ENCODE data around the gene FRAS1.
"Not testable (repeated sequence)": the region's sequence is repeated elsewhere in the genome, so short reads cannot be mapped to it uniquely, and the experiment has no call there.

FRAS1 gene

GRCh38 chr4:78199984-78200383 lies 142.9 kb downstream of the FRAS1 start:
- no peaks in the 10 kb centered on the region for H3K4me1 Mint-ChIP-seq
- H3K27ac Mint-ChIP-seq = no peak overlapping the region
- no peak overlapping the region for H3K4me3 Mint-ChIP-seq
- DNase-seq (ENCODE audit: low spot score in 2 of 2) (no peak), ATAC-seq (no peak)
- H3K36me3 Mint-ChIP-seq = no peaks in the 10 kb centered on the region
- H3K9me3 Mint-ChIP-seq = no peaks in the 10 kb centered on the region

GRCh38 chr4:78200949-78201348 lies 143.8 kb downstream of the FRAS1 start:
- Mint-ChIP-seq H3K9me3 (no peaks in the 10 kb centered on the region), H3K27ac (no peak overlapping the region), H3K4me3 (no peak overlapping the region), H3K36me3 (no peaks in the 10 kb centered on the region), H3K4me1 (no peaks in the 10 kb centered on the region)
- no peak for DNase-seq (ENCODE audit: low spot score in 2 of 2)
- ATAC-seq = no peak

GRCh38 chr4:78204176-78204575 lies 147.1 kb downstream of the FRAS1 start:
- H3K4me1 Mint-ChIP-seq = no peaks in the 10 kb centered on the region
- ATAC-seq (no peak), DNase-seq (ENCODE audit: low spot score in 2 of 2) (no peak)
- no peaks in the 10 kb centered on the region for H3K9me3 Mint-ChIP-seq
- no peak overlapping the region for H3K27ac Mint-ChIP-seq
- H3K36me3 Mint-ChIP-seq = no peaks in the 10 kb centered on the region
- H3K4me3 Mint-ChIP-seq = no peak overlapping the region

GRCh38 chr4:78205591-78205990 lies 148.5 kb downstream of the FRAS1 start:
- H3K9me3 Mint-ChIP-seq = no peaks in the 10 kb centered on the region
- no peak overlapping the region for H3K27ac Mint-ChIP-seq
- no peak for ATAC-seq
- no peaks in the 10 kb centered on the region for H3K4me1 Mint-ChIP-seq
- no peak for DNase-seq (ENCODE audit: low spot score in 2 of 2)
- H3K4me3 Mint-ChIP-seq = no peak overlapping the region
- H3K36me3 Mint-ChIP-seq = no peaks in the 10 kb centered on the region

GRCh38 chr4:78207541-78207940 lies 150.4 kb downstream of the FRAS1 start:
- Mint-ChIP-seq H3K9me3 (no peaks in the 10 kb centered on the region), H3K36me3 (no peaks in the 10 kb centered on the region), H3K4me3 (no peak overlapping the region), H3K27ac (no peak overlapping the region), H3K4me1 (no peaks in the 10 kb centered on the region)
- ATAC-seq (no peak), DNase-seq (ENCODE audit: low spot score in 2 of 2) (no peak)

GRCh38 chr4:78207951-78208350 lies 150.8 kb downstream of the FRAS1 start:
- no peaks in the 10 kb centered on the region for H3K4me1 Mint-ChIP-seq
- ATAC-seq (no peak), DNase-seq (ENCODE audit: low spot score in 2 of 2) (no peak)
- no peaks in the 10 kb centered on the region for H3K36me3 Mint-ChIP-seq
- H3K4me3 Mint-ChIP-seq = no peak overlapping the region
- no peak overlapping the region for H3K27ac Mint-ChIP-seq
- no peaks in the 10 kb centered on the region for H3K9me3 Mint-ChIP-seq

- not testable (repeated sequence) for DNase-seq (ENCODE audit: low spot score in 2 of 2); H3K4me1 Mint-ChIP-seq; ATAC-seq; H3K9me3 Mint-ChIP-seq; H3K27ac Mint-ChIP-seq; H3K4me3 Mint-ChIP-seq; H3K36me3 Mint-ChIP-seq
Measured at GRCh38 chr4:78208896-78209295, 151.8 kb downstream of the FRAS1 start.

GRCh38 chr4:78210694-78211410 lies 153.7 kb downstream of the FRAS1 start:
- Mint-ChIP-seq H3K9me3 (no peaks in the 10 kb centered on the region), H3K36me3 (no peaks in the 10 kb centered on the region), H3K4me1 (no peaks in the 10 kb centered on the region), H3K4me3 (no peak overlapping the region), H3K27ac (no peak overlapping the region)
- ATAC-seq (no peak), DNase-seq (ENCODE audit: low spot score in 2 of 2) (no peak)

- H3K27ac Mint-ChIP-seq = no peak overlapping the region
- no peak overlapping the region for H3K4me3 Mint-ChIP-seq
- ATAC-seq (no peak), DNase-seq (ENCODE audit: low spot score in 2 of 2) (no peak)
- no peaks in the 10 kb centered on the region for H3K4me1 Mint-ChIP-seq
- H3K9me3 Mint-ChIP-seq = no peaks in the 10 kb centered on the region
- no peaks in the 10 kb centered on the region for H3K36me3 Mint-ChIP-seq
Measured at GRCh38 chr4:78213218-78213617, 156.1 kb downstream of the FRAS1 start.

GRCh38 chr4:78214078-78214477 lies 157.0 kb downstream of the FRAS1 start:
- no peak for DNase-seq (ENCODE audit: low spot score in 2 of 2)
- no peaks in the 10 kb centered on the region for H3K4me1 Mint-ChIP-seq

GRCh38 chr4:78217557-78217956 lies 160.4 kb downstream of the FRAS1 start:
- Mint-ChIP-seq H3K9me3 (no peaks in the 10 kb centered on the region), H3K36me3 (no peaks in the 10 kb centered on the region), H3K27ac (no peak overlapping the region), H3K4me1 (no peaks in the 10 kb centered on the region), H3K4me3 (no peak overlapping the region)
- ATAC-seq = no peak
- no peak for DNase-seq (ENCODE audit: low spot score in 2 of 2)

More at GRCh38 chr4:78214078-78214477, 157.0 kb downstream of the FRAS1 start:
- Mint-ChIP-seq H3K36me3 (no peaks in the 10 kb centered on the region), H3K4me3 (no peak overlapping the region), H3K27ac (no peak overlapping the region), H3K9me3 (no peaks in the 10 kb centered on the region)
- no peak for ATAC-seq

GRCh38 chr4:78218260-78218659 lies 161.1 kb downstream of the FRAS1 start:
- H3K4me3 Mint-ChIP-seq = no peak overlapping the region
- H3K36me3 Mint-ChIP-seq = no peaks in the 10 kb centered on the region
- ATAC-seq (no peak), DNase-seq (ENCODE audit: low spot score in 2 of 2) (no peak)
- no peak overlapping the region for H3K27ac Mint-ChIP-seq
- H3K4me1 Mint-ChIP-seq = no peaks in the 10 kb centered on the region
- no peaks in the 10 kb centered on the region for H3K9me3 Mint-ChIP-seq

GRCh38 chr4:78219825-78220224 lies 162.7 kb downstream of the FRAS1 start:
- DNase-seq (ENCODE audit: low spot score in 2 of 2) (no peak), ATAC-seq (no peak)
- no peak overlapping the region for H3K27ac Mint-ChIP-seq
- no peaks in the 10 kb centered on the region for H3K4me1 Mint-ChIP-seq
- H3K9me3 Mint-ChIP-seq = no peaks in the 10 kb centered on the region
- no peaks in the 10 kb centered on the region for H3K36me3 Mint-ChIP-seq
- H3K4me3 Mint-ChIP-seq = no peak overlapping the region

- Mint-ChIP-seq H3K36me3 (no peaks in the 10 kb centered on the region), H3K9me3 (no peaks in the 10 kb centered on the region), H3K4me1 (no peaks in the 10 kb centered on the region), H3K27ac (no peak overlapping the region), H3K4me3 (no peak overlapping the region)
- no peak for DNase-seq (ENCODE audit: low spot score in 2 of 2)
- ATAC-seq = no peak
Measured at GRCh38 chr4:78220283-78220682, 163.2 kb downstream of the FRAS1 start.

GRCh38 chr4:78222575-78223186 lies 165.6 kb downstream of the FRAS1 start:
- H3K27ac Mint-ChIP-seq = no peak overlapping the region
- ATAC-seq = no peak
- DNase-seq (ENCODE audit: low spot score in 2 of 2) = no peak
- H3K9me3 Mint-ChIP-seq = peaks cover 9% of the 10 kb centered on the region
- no peaks in the 10 kb centered on the region for H3K36me3 Mint-ChIP-seq
- H3K4me3 Mint-ChIP-seq = no peak overlapping the region
- no peaks in the 10 kb centered on the region for H3K4me1 Mint-ChIP-seq

GRCh38 chr4:78225236-78225635 lies 168.1 kb downstream of the FRAS1 start:
- peaks cover 9% of the 10 kb centered on the region for H3K9me3 Mint-ChIP-seq
- ATAC-seq (no peak), DNase-seq (ENCODE audit: low spot score in 2 of 2) (no peak)
- no peaks in the 10 kb centered on the region for H3K4me1 Mint-ChIP-seq
- no peaks in the 10 kb centered on the region for H3K36me3 Mint-ChIP-seq
- H3K4me3 Mint-ChIP-seq = no peak overlapping the region
- no peak overlapping the region for H3K27ac Mint-ChIP-seq

Data from stimulated activated effector memory CD8-positive, alpha-beta T cell treated with anti-CD3 and anti-CD28 coated beads, Interleukin-12 subunit alpha, Interleukin-12 subunit beta, amount 100 ng/mL, for 72 hours (primary cell).